HG03457 (cell line): Measurements from ENCODE around the gene POLE.

Experiments
- ATAC-seq: cut with Tn5 transposase; IDR thresholded peaks from one replicate; pipeline ENCODE4 v1.9.1; 2021; ENCODE audit warnings: moderate number of reproducible peaks; ENCODE audit not compliant: unreplicated experiment

The POLE gene

DNA sequence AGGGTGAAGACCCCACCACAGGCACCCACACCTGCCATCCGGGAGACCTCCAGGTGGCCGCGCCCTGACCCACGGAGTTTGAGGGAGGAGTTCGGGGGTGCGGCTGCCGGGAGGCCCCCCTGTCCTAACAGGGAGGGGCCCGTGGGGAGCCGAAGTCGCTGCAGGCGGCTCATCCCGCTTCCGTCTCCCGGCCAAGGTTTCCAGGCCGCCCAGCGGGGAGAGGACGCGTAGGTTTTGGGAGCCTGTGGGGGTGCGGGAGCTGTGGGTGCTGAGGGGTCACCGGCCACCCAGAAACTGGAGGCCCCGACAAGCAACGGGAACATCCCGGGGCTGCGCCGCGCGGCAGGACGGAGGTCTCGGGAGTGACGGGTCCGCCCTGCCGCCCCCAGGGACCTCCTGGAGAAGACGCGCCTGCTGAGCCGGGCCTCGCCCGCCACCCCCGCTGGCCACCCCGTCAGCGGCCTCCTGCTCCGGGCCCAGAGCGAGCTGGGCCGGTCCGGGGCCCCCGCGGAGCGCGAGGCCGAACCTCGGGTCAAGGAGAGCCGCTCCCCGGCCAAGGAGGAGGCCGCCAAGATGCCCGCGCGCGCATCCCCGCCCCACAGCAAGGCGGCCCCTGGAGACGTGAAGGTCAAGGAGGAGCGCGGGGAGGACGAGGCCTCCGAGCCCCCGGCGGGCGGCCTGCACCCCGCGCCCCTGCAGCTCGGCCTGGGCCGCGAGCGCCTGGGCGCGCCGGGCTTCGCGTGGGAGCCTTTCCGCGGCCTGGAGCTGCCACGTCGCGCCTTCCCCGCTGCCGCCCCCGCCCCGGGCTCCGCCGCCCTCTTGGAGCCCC lies 104.3 kb downstream of the POLE start:
- no peak for ATAC-seq

DNA sequence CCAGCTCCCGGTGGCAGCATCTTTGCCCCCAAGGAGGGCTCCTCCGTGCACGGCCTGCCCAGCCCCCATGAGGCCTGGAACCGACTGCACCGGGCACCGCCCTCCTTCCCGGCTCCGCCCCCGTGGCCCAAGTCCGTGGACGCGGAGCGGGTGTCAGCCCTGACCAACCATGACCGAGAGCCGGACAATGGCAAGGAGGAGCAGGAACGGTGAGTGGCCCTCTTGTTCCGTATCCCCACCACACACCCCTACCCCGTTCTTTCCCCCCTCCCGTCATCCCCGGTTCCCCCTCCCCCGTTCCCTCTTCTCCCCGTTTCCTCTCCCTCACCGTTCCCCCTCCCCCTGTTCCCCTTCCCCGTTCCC lies 105.1 kb downstream of the POLE start:
- ATAC-seq = no peak

DNA sequence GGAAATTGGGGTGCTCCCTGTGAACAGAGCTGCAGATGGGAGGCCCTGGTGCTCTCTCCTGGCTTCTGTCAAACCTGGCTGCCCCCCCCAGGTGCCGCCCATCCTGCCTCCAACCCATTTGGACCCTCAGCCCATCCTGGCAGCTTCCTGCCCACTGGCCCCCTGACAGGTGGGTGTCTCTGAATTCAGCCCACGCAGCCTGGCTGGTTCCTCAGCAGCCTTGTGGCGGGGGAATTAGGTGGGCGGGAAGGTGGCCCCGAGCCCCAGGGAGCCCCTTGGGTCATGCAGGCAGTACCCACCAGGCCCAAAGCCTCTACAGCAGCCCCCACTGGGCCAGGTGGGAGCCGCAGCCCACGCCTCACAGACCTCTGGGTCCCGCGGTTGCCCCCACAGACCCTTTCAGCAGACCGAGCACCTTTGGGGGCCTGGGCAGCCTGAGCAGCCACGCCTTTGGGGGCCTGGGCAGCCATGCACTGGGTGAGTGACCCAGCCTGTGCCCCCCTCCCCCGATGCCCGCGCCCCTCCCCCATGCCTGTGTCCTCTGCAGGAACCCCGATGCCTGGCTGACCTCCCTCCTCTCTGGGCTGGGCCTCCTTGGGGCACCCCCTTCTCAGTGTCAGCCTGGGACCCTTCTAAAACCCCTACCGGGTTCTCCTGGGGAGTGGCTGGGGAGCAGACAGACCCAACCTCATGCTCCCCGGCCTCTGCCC lies 105.6 kb downstream of the POLE start:
- no peak for ATAC-seq

DNA sequence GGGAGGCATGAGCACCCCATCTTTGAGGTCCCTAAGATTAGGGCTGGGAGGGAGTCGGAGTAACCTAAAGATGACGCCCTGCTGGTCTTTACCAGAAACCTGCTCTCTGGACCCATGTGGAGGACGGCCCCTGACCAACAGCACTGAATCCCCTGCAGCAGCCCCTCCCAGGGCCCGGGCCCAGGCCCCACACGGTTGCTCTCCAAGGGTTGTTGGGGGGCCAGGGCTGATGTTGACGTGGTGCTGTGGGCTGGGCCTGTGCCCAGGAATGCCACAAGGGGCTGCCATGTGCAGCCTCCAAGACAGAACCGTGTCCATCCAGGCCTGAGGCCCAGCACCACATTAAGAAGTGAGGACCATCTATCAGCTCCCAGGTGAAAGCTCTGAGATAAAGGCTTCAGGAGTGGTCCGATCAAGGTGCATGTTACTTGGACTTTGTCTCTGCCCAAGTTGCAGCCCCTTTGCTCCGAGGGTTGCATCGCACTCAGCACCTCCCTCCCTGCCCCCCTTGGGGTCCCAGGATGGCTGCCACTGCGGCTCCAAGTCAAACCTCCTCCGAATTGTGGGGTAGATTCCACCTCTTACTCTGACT lies 106.3 kb downstream of the POLE start:
- no peak for ATAC-seq

DNA sequence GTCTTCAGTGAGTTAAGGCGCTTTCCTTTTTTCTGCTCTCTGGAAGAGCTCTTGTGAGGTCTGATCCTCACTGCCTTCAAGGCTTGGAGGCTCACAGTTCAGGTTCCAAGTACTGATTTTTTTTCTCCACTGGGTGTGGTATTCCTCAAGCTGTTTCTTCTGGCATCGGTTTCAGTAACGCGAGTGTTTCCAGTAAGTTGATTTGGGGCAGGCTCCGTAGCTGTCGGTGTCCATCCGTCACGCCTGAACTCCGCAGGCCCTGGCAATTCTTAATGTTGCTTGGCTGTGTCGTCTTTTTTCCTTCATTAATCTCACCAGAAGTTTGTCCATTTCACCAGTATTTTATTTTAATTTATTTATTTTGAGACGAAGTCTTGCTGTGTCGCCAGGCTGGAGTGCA lies 107.4 kb downstream of the POLE start:
- ATAC-seq = no peak

DNA sequence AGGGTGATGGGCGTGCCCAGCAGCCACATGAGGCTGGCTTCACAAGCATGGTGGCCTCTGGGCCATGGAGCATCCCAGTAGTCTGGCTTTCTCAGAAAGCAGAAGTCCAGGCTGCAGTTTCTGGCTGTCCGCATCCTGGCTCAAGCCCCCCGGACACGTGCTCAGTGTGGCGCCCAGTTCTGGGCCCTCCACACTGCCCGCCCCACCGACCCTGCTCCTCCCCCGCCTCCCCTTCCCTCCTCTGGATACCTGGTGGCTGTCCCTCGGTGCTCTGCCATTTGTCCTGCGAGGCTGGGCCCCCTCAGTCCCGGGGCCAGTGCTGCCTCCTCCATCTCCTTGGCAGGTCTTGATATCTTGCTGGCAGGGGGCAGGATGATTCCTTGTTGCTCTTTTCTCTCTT lies 108.3 kb downstream of the POLE start:
- no peak for ATAC-seq

DNA sequence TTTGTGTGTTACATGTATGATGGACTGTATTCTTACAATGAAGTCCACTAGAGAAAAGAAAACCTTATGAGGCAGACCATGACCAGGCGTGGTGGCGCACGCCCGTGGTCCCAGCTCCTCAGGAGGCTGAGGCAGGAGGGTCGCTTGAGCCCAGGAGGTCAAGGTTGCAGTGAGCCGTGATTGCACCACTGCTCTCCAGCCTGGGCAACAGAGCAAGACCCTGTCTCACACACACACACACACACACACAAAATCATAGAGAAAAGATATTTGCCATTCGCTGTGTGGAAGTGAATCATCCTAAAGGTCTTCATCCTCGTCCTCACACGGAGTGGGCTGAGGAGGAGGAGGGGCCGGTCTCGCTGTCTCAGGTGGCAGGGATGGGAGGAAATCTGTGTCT lies 109.0 kb downstream of the POLE start:
- ATAC-seq = no peak

DNA sequence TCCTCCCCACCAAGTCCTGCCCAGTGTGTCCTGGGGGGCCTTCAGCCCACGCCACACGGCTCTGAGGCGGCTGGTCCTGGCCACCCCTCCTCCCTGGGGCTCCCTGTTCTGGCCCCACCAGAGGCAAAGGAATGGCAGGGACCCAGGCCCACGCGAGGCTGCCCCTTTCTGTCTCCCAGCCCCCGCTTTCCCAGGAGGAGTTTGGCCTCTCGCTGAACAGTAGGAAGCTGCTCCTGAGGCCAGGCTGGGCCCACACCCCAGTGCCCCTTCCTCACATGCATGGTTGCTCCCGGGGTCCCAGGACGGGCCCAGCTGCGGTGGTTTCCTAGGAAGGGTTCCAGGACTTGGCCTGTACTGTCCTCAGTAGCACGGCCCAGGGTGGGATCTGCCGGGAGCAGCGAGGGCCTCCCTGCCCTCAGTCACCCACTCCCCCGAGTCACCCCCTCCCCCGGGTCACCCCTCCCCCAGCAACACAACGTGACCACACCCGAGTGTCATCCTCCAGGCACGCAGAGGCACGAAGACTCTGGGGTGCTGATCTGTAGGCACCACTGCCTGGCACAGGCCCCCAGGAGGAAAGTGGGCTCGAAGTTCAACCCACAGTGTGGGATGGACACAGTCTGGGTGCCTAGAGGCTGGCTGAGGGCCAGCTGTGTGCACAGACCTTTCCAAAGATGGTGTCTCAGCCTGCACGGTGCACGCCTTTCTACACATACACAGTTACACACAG lies 109.8 kb downstream of the POLE start:
- ATAC-seq = no peak

DNA sequence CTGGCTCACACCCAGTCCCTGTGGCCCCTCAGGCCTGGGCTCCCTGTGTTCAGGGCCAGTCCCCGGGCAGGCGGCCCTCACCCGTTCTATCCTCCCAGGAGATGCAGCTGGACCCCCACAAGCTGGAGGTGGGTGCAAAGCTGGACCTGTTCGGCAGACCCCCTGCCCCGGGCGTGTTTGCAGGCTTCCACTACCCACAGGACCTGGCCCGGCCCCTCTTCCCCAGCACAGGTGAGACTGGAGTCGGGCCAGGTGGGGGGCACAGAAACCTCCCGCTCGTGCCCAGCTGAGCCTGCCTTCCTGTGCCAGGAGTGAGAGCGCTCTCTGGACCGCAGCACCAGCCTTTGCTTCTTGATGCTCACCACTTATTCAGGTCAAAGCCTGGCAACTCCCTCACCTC lies 110.4 kb downstream of the POLE start:
- ATAC-seq = no peak

DNA sequence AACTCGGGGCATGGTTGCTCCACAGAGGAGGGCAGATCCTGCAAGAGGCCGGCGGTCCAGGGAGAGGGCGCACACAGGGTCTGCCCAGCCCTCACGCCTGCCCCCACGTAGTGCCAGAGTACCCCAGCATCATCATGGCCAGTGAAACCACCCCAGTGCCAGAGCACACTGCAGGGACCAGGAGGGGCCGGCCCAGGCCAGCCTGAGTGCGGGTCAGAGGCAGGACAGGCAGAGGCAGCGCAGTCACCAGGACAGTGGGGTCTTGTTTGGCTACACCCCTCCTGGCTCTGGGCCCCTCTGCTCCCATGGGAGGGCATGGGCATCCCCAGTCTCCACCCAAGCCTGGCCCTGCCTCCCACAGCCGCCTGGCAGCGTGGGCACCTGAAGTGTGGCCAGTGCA lies 111.5 kb downstream of the POLE start:
- ATAC-seq = no peak

DNA sequence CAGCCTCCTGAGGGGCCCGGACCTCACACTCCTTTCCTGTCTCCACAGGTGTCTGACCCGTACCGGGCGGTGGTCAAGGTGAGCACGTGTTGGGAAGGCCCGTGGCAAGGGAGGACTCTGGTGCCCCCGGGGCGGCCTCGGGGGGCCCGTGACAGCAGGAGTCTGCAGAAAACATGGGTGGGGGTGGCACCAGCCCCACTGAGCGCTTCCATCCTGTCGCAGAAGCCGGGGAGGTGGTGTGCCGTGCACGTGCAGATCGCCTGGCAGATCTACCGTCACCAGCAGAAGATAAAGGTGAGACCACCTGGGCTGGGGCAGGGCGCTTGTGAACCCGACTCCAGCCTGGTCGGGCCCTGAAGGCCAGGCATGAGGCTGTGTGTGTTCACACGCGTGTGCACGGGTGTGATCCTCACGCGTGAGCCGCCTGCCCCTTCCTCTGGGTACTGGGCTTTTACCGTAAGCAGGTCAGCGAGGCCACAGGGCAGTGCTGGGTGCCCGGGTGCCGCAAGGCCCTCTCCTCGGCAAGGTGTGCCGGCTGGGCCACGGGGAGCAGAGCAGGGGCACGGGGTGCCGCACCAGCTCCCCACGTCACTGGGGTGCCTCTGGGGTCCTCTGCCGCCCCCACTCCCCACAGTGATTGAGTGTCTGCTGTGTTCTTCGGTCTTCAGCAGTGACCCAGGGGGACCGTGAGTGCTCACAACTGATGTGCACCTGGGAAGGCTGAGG lies 112.7 kb downstream of the POLE start:
- ATAC-seq = no peak
